Activated CD8-positive, alpha-beta memory T cell treated with anti-CD3 and anti-CD28 coated beads, Interleukin-2, amount 50 U/mL, for 48 hours (primary cell): ENCODE measurements around the gene BEND7.
"Not testable (repeated sequence)": the region's sequence is repeated elsewhere in the genome, so short reads cannot be mapped to it uniquely, and the experiment has no call there.

Experiments used
- DNase-seq: peaks from one replicate; pipeline ENCODE4 v3.0.0-alpha.2; 2020

Gene BEND7

GRCh38 chr10:13416760-13417159 lies 112.1 kb downstream of the BEND7 start:
- no peak for DNase-seq

GRCh38 chr10:13414855-13415254 lies 114.0 kb downstream of the BEND7 start:
- no peak for DNase-seq

DNA sequence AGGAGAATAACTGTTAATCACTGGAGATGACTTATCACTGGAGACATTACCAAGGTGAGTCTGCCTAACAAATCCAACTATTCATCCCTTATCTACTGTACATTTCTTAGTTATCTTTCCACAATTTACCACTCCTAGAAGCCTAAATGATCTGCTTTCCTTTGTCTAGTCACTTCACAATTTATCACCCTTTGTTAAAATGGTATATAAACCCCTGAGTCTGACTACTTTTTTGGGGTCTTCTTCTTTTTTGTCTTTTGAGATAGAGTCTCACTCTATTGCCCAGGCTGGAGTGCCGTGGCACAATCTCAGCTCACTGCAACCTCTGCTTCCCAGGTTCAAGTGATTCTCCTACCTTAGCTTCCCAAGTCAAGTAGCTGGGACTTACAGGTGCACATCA lies 114.7 kb downstream of the BEND7 start:
- no peak for DNase-seq

GRCh38 chr10:13412894-13413293 lies 115.9 kb downstream of the BEND7 start:
- DNase-seq, result no peak

DNA sequence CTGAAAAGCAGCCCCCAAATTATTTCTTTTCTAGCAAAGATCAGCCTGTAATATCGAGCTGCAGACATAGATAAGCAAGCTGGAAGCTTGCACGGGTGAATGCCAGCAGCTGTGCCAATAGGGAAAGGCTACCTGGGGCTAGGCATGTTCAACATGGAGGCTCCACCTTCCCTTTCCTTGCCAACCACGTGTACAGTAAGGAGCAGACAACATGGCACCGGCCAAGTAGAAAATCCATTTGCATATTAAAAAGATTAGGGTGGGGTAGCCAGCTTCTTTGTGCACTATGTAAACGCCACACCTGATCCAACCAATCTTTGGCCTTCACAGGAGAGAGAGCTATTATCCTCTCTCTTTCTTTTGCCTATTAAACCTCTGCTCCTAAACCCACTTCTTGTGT lies 124.0 kb downstream of the BEND7 start:
- DNase-seq, result no peak

GRCh38 chr10:13404305-13404759 lies 124.5 kb downstream of the BEND7 start:
- DNase-seq, result no peak

DNA sequence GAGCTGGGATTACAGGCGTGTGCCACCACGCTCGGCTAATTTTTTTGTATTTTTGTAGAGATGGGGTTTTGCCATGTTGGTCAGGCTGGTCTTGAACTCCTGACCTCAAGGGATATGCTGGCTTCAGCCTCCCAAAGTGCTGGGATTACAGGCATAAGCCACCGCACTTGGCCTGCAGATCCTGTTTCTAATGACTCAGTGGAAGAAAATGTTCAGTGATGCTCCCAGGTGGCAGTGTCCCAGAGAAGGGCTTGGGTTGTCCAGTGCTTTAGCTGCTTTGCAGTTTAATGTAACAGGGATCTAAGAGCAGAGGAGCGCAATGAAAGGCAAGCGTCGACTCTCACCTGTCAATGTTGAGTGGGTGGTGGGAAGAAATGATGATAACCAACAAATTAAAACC lies 125.4 kb downstream of the BEND7 start:
- DNase-seq, result not testable (repeated sequence)

- no peak for DNase-seq
These were observed 126.8 kb downstream of the BEND7 start for GRCh38 chr10:13402021-13402420.

DNA sequence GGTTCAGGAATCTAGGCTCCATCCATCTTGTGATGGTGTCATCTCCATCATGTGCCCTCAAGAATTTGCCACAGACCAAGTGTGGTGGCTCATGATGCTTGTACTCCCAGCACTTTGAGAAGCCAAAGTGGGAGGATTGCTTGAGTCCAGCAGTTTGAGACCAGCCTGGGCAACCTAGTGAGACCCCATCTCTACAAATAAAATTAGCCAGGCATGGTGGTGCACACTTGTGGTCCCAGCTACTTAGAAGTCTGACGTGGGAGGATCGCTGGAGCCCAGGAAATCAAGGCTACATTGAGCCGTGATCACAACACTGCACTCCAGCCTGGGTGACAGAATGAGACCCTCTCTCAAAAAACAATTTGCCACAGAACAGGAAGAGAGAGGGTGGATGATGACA lies 127.7 kb downstream of the BEND7 start:
- no peak for DNase-seq

GRCh38 chr10:13400196-13400965 lies 128.4 kb downstream of the BEND7 start:
- no peak for DNase-seq

- no peak for DNase-seq
These were observed 129.1 kb downstream of the BEND7 start for GRCh38 chr10:13399752-13400151.

GRCh38 chr10:13399236-13399635 lies 129.6 kb downstream of the BEND7 start:
- DNase-seq, result no peak

DNA sequence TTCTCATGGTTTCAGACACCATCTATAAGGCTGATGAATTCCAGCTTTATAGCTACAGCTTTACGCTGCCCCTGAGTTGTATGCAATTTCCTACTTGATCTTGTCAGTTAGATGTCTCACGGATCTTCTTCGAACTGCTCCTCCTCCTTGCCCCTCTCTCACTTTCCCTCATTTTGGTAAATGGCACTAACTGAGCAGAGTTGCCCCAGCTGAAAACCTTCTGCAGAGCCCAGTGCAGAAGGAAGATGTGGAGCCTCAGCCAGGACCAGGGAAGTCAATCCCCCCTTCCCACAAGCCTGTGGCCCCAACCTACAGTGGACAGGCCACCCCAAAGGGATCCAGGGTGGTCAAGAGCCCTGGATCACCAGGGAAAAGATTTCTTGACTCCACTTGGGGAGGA lies 131.8 kb downstream of the BEND7 start:
- DNase-seq, result no peak

GRCh38 chr10:13396369-13396768 lies 132.4 kb downstream of the BEND7 start:
- DNase-seq, result no peak

DNA sequence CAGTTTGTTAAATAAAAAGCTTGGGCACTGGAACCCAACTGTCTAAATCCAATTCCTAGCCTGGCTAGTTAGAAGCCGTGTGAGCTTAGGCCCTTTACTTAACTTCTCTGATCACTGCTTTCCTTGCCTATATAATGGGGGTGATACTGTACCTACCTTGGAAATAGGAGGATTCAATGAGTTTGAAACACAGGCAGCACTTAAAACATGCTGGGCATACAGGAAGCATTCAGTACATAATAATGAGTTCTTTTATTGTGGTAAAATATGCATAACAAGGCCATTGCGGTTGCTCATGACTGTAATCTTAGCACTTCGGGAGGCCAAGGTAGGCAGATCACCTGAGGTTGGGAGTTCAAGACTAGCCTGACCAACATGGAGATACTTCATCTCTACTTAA lies 133.3 kb downstream of the BEND7 start:
- no peak for DNase-seq

- DNase-seq, result no peak
These were observed 135.2 kb downstream of the BEND7 start for GRCh38 chr10:13393640-13394039.

DNA sequence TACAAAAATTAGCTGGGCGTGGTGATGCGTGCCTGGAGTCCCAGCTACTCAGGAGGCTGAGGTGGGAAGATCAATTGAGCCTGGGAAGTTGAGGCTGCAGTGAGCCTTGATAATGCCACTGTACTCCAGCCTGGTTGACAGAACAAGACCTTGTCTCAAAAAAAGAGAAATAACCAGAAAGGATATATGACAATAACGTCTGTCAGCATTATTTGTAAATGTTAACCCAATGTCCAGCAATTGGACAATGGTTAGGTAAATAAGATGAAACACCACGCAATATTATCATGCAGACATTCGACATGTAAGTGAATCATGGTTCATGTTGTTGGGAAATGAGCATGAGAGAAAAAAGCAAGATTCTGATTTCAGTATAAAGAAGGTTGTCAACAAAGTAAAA lies 136.1 kb downstream of the BEND7 start:
- no peak for DNase-seq
